ENCODE results near the gene IKZF1.

GRCh38 chr7:50268223-50268622 is 36.3 kb upstream of the IKZF1 start:
- TF ChIP-seq REST (IDR thresholded peaks at IDR 0.05; ENCODE audit: low read depth) (no peak), CTCF (IDR thresholded peaks at IDR 0.05 in 2 of 3, conservative IDR thresholded peaks at IDR 0.05 in 1 of 3; ENCODE audit: borderline replicate concordance in 1 of 3, insufficient read depth in 1 of 3, low read depth in 2 of 3, low read length in 2 of 3) (no peak), ZBTB33 (IDR thresholded peaks at IDR 0.05; ENCODE audit: extremely low read depth, insufficient replicate concordance, low read length) (no peak), MAX (IDR thresholded peaks at IDR 0.05) (no peak), POLR2A (IDR thresholded peaks at IDR 0.05; ENCODE audit: borderline replicate concordance, extremely low read depth, insufficient read depth, insufficient read length) (no peak), EZH2 (IDR thresholded peaks at IDR 0.05) (no peak), RAD21 (IDR thresholded peaks at IDR 0.05; ENCODE audit: low read depth) (no peak), POLR2AphosphoS5 (IDR thresholded peaks at IDR 0.05; ENCODE audit: low read depth, low read length) (no peak), CEBPB (IDR thresholded peaks at IDR 0.05; ENCODE audit: low read depth) (no peak), SP1 (IDR thresholded peaks at IDR 0.05; ENCODE audit: low read depth) (no peak), EZH2phosphoT487 (IDR thresholded peaks at IDR 0.05; ENCODE audit: borderline replicate concordance) (no peak), CBX3 (IDR thresholded peaks at IDR 0.05; ENCODE audit: low read depth) (no peak), ELF1 (IDR thresholded peaks at IDR 0.05; ENCODE audit: borderline replicate concordance, low read depth) (no peak), JUND (IDR thresholded peaks at IDR 0.05) (no peak)
